Lung (tissue), 12 donors: ENCODE data around the gene BANF2. TPM values are rescaled to one million over a fixed set of nuclear protein-coding genes. Genes with fewer than 3 reads are reported as not detected.

Experiments used
- ATAC-seq: fragments of 200-7000 bp; cut with Tn5 transposase; one replicate; pipeline ENCODE4 v1.9.1; 2020; ENCODE audit warnings: moderate number of reproducible peaks; ENCODE audit not compliant: insufficient read depth, low FRiP score
- DNase-seq, 3 donors: peaks; one replicate each; pipeline ENCODE4 v3.0.0-alpha.2; 2013 to 2017
- H3K27ac ChIP-seq, 2 donors: one replicate each; pipeline ENCODE4 v1.5.1; 2013; ENCODE audit warnings: mild to moderate bottlenecking in 2 of 2, moderate library complexity in 2 of 2, control low read depth in 1 of 2, inconsistent platforms in 1 of 2, low read depth in 1 of 2, low read length in 1 of 2
- H3K27me3 ChIP-seq, 3 donors: one replicate each; pipeline ENCODE4 v1.5.1; 2013; ENCODE audit warnings: low read length in 2 of 3; ENCODE audit not compliant: control insufficient read depth in 3 of 3, insufficient read depth in 3 of 3
- H3K36me3 ChIP-seq, 4 donors: one replicate each; pipeline ENCODE4 v1.5.1; 2013; ENCODE audit warnings: low read length in 4 of 4, mild to moderate bottlenecking in 1 of 4, moderate library complexity in 1 of 4; ENCODE audit not compliant: control insufficient read depth in 4 of 4, insufficient read depth in 4 of 4
- H3K4me1 ChIP-seq, 5 donors: one replicate each; pipeline ENCODE4 v1.5.1; 2013; ENCODE audit warnings: low read length in 5 of 5, mild to moderate bottlenecking in 2 of 5, moderate library complexity in 1 of 5; ENCODE audit not compliant: control insufficient read depth in 5 of 5, insufficient read depth in 5 of 5
- H3K4me3 ChIP-seq: one replicate; pipeline ENCODE4 v1.5.1; 2013; ENCODE audit warnings: mild to moderate bottlenecking, control low read depth, moderate library complexity
- H3K9ac ChIP-seq, 2 donors: one replicate each; pipeline ENCODE4 v1.5.1; 2013; ENCODE audit warnings: low read length in 2 of 2, control low read depth in 1 of 2; ENCODE audit not compliant: insufficient read depth in 1 of 2
- H3K9me3 ChIP-seq, 4 donors: one replicate each; pipeline ENCODE4 v1.5.1; 2013; ENCODE audit warnings: low read length in 3 of 4, mild to moderate bottlenecking in 1 of 4, moderate library complexity in 1 of 4; ENCODE audit not compliant: control insufficient read depth in 4 of 4, insufficient read depth in 3 of 4
- CTCF ChIP-seq: IDR thresholded peaks from 2 replicates; pipeline ENCODE4 v1.5.1; 2012; ENCODE audit warnings: mild to moderate bottlenecking; ENCODE audit errors: control extremely low read depth, extremely low read depth
- WGBS, 2 donors: extraction: QIAGEN DNeasy Blood & Tissue Kit; methylation state at CpG; one replicate each; pipeline ENCODE4 v1.1.7; 2013; 5-methylcytosine and 5-hydroxymethylcytosine counted together
- polyA plus RNA-seq, 2 donors: library from polyadenylated mRNA; stranded (reverse); fragments of 200-250 nt; gene quantifications; one replicate each; pipeline ENCODE4 v1.2.1, GENCODE V29; 2013
- total RNA-seq, 2 donors: library from RNA; depleted of rRNA in 1 of 2; stranded (reverse); fragments of >200 nt in 1 of 2; gene quantifications; one replicate each; pipeline ENCODE4 v1.2.1, GENCODE V29; 2014 to 2021
- donor health status: control.
- donor health status: control.
- donor health status: Bipolar disorder and iron deficiency.
- donor health status: healthy.
- donor health status: DM: yes; HTN: yes; CAD: no.

Gene BANF2
- total and polyA plus RNA-seq, 4 donors, result not detected

GRCh38 chr20:17662333-17663039 is 37.3 kb upstream of the BANF2 start:
- peaks cover 0 to 5% (median 3%) of the 10 kb centered on the region in 5 donors for H3K4me1 ChIP-seq
- ATAC-seq (no peak), DNase-seq (no peak)
- H3K27ac ChIP-seq, result peak overlapping the region in 1 of 2 donors; percentile 42
- no peaks in the 10 kb centered on the region for H3K27me3 ChIP-seq
- no peak for TF ChIP-seq CTCF
- 56 to 83% methylated on average over 10 of the region's 10 CpGs for WGBS, 2 donors
- peaks cover 9 to 20% (median 16%) of the 10 kb centered on the region in 4 donors for H3K36me3 ChIP-seq
- peaks cover 0 to 6% (median 0%) of the 10 kb centered on the region in 4 donors for H3K9me3 ChIP-seq
- no peak overlapping the region for H3K9ac ChIP-seq
- no peak overlapping the region for H3K4me3 ChIP-seq

- Histone ChIP-seq H3K27me3 (no peaks in the 10 kb centered on the region), H3K27ac (no peak overlapping the region), H3K9me3 (peaks cover 0 to 4% (median 0%) of the 10 kb centered on the region in 4 donors), H3K36me3 (peaks cover 8 to 22% (median 12%) of the 10 kb centered on the region in 4 donors), H3K4me3 (no peak overlapping the region), H3K4me1 (peaks cover 0 to 6% (median 3%) of the 10 kb centered on the region in 5 donors), H3K9ac (no peak overlapping the region)
- 93 to 95% methylated on average over 13 of the region's 13 CpGs for WGBS, 2 donors
- ATAC-seq (no peak), DNase-seq (no peak)
- TF ChIP-seq CTCF, result no peak
These were observed 36.7 kb upstream of the BANF2 start for GRCh38 chr20:17663040-17663399.

- DNase-seq (no peak), ATAC-seq (no peak)
- peaks cover 5 to 19% (median 13%) of the 10 kb centered on the region in 4 donors for H3K36me3 ChIP-seq
- peaks cover 0 to 3% (median 0%) of the 10 kb centered on the region in 4 donors for H3K9me3 ChIP-seq
- H3K27ac ChIP-seq, result no peak overlapping the region
- no peak overlapping the region for H3K4me3 ChIP-seq
- WGBS, 2 donors, result 83 to 91% methylated on average over 5 of the region's 5 CpGs
- TF ChIP-seq CTCF, result no peak
- no peaks in the 10 kb centered on the region for H3K27me3 ChIP-seq
- peaks cover 0 to 6% (median 3%) of the 10 kb centered on the region in 5 donors for H3K4me1 ChIP-seq
- H3K9ac ChIP-seq, result no peak overlapping the region
These were observed 36.3 kb upstream of the BANF2 start for GRCh38 chr20:17663486-17663885.
